HFF-Myc (cell line): ENCODE data around the gene UNC45A.

Experiments
- DNase-seq: peaks from one replicate; pipeline ENCODE4 v3.0.0-alpha.2; 2011; ENCODE audit warnings: low read depth; ENCODE audit errors: extremely low read depth
- H3K4me3 ChIP-seq: replicated peaks from 2 replicates; pipeline ENCODE4 v1.5.1; 2011; ENCODE audit warnings: low read depth, mild to moderate bottlenecking, control low read depth, low read length
- TF ChIP-seq, protein P1 (sequence below): IDR thresholded peaks from 2 replicates; pipeline ENCODE4 v1.5.1; 2012; ENCODE audit warnings: mild to moderate bottlenecking, low read depth, low read length, control low read depth; ENCODE audit errors: missing control alignments

The UNC45A gene

DNA sequence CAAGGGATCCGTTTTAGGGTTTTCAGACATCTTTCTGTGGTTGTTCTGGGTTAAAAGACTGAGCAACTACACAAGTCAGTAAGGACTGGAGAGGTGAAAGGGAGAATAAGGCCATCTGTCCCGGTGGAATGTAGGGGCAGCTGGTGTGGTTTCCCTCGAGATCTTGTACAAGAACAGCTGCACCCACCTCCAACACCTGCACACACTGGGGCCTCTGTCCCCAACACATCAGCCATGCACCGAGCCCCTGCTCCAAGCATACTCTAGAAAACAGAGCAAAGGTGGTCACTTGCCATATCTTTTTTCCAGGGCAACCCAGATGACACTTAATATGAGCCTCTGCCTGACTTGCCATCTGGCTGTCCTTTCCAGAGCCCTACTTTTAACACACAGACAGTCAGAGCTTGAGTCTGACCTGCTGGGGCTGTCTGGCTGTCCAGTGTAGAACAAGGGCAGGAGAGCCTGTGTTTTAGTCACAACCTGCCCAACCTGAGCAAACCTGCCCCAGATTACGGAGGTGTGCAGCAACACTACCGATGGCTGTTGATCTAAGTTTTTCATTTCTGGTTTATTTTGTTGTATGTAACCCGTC, 19.8 kb upstream of the UNC45A start:
- TF ChIP-seq, protein P1, sequence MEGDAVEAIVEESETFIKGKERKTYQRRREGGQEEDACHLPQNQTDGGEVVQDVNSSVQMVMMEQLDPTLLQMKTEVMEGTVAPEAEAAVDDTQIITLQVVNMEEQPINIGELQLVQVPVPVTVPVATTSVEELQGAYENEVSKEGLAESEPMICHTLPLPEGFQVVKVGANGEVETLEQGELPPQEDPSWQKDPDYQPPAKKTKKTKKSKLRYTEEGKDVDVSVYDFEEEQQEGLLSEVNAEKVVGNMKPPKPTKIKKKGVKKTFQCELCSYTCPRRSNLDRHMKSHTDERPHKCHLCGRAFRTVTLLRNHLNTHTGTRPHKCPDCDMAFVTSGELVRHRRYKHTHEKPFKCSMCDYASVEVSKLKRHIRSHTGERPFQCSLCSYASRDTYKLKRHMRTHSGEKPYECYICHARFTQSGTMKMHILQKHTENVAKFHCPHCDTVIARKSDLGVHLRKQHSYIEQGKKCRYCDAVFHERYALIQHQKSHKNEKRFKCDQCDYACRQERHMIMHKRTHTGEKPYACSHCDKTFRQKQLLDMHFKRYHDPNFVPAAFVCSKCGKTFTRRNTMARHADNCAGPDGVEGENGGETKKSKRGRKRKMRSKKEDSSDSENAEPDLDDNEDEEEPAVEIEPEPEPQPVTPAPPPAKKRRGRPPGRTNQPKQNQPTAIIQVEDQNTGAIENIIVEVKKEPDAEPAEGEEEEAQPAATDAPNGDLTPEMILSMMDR, result no peak
- no peak for DNase-seq
- no peak overlapping the region for H3K4me3 ChIP-seq

DNA sequence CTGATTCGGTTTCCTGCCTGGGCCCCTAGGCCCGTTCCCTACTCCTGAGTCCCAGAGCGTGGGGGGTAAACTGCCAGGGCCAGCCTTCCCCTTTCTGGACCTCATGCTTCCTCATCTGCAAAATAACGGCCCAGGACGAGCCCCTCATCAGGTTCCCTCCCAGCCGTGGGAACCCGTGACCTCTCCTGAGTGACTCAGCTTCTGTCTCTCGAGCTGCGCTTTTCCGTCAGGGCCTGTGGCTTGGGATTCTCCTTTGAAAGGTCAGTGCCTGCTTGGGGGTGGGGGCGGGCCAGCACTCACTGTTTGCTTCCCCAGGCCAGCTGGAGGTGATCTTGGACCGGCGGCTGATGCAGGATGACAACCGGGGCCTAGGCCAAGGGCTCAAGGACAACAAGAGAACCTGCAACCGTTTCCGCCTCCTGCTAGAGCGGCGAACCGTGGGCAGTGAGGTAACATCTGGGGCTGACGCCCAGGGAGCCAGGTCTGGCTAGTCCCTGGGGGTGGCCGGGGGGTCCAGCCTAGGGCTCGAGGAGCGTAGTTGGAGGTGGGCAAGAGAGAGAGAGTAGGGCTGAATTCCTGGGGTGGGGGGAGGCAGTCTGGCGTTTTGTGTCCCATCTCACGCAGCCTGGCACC, 19.2 kb upstream of the UNC45A start:
- TF ChIP-seq, protein P1, result no peak
- H3K4me3 ChIP-seq, result no peak overlapping the region
- DNase-seq, result no peak

DNA sequence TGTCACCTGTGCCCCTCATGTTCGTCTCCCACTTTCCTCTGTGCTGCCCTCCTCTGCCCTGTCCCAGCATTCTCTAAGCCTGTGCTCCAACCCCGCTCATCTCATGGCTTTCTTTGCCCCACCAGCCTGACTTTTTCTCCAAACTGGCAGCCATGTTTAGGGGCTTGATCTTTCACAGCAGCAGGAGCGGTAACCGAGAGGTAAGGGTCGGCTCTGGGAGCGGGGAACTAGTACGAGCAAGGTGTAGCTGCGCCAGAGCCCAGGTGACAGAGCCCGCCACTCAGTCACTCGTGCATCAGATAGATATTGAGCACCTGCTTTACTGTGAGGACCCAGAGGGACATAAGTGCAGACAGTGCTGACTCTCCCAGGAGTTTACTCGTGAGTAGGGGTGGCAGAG, 18.6 kb upstream of the UNC45A start:
- H3K4me3 ChIP-seq, result no peak overlapping the region
- no peak for DNase-seq
- TF ChIP-seq, protein P1, result no peak

DNA sequence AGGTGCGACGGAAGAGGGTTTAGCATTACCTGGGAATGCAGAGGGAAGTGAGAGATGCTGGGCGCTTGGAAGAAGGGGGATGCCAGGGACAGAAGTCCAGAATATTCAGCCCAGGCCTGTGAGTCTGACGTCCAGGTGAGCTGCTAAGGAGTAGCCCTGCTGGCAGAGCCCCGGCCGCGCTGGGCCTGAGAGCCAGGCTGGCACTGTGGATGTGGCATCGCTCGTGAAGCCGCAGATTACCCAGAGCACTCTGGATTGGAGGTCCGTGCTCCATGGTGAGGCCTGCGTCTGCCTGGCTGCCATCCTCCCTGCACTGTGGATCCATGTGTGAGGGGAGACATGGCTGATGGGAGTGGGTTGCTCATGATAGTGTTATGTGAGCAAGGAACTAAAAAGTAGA, 17.5 kb upstream of the UNC45A start:
- no peak overlapping the region for H3K4me3 ChIP-seq
- TF ChIP-seq, protein P1, result no peak
- DNase-seq, result no peak

DNA sequence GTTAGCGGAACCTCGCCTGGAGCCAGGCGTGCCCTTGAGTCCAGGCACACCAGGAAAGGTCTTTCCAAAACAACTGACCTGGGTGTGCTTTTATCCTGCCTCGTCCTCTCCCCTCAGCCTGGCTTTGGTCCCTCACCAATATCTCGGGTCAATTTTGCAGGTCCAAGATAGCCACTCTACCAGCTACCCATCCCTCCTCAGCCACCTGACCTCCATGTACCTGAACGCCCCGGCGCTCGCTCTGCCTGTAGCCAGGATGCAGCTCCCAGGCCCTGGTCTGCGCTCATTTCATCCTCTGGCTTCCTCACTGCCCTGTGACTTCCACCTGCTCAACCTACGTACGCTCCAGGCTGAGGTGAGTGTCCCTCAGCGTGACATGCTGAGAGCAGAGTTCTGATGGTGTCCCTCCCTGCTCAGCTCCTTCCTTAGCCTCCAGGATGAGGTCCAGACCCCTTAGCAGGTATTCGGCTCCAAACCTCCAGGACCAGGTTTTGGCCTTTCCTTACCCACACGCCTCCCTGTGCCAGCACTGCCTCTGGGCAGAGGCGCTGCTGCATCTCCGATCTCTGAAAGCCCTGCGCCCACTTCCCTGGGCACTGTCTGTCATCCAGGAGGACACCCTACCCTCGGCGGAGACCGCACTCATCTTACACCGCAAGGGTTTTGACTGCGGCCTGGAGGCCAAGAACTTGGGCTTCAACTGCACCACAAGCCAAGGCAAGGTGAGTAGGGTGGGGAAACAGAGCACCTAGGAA, 16.9 kb upstream of the UNC45A start:
- TF ChIP-seq, protein P1, result no peak
- H3K4me3 ChIP-seq, result no peak overlapping the region
- DNase-seq, result no peak

DNA sequence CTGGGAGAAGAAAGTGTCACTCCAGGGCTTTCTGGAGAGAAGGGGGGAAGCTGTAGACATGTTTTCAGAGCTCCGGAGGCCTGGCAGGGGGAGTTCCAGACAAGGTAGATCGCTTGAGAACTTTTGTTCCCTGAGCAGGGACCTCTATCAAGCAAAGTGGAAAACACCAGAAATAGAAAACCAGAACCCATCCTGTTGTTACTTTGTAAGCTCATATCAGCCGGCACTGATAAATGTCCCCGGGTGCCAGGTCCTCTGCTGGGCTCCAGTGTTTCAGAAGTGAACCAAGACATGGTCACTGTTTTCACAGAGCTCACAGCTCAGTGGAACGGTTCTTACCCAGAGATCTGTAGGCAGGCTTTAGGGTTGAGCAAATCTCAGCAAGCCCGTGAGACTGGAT, 16.2 kb upstream of the UNC45A start:
- H3K4me3 ChIP-seq, result no peak overlapping the region
- no peak for DNase-seq
- TF ChIP-seq, protein P1, result no peak
